Mesodermal cell (in vitro differentiated cells): ENCODE results near the gene PCGF3.
"Not testable (repeated sequence)": the region's sequence is repeated elsewhere in the genome, so short reads cannot be mapped to it uniquely, and the experiment has no call there.

ENCODE experiments used
- H3K27ac ChIP-seq: 2 replicates; pipeline ENCODE4 v1.7.0; 2013; ENCODE audit warnings: mild to moderate bottlenecking, low read depth, low read length, moderate library complexity; ENCODE audit not compliant: severe bottlenecking
- H3K36me3 ChIP-seq: 2 replicates; pipeline ENCODE4 v1.7.1; 2013; ENCODE audit warnings: mild to moderate bottlenecking, low read length, moderate library complexity; ENCODE audit not compliant: control insufficient read depth, insufficient read depth
- H3K4me1 ChIP-seq: one replicate; pipeline ENCODE4 v1.7.1; 2013; ENCODE audit warnings: mild to moderate bottlenecking, low read length; ENCODE audit not compliant: insufficient read depth, control insufficient read depth, poor library complexity, severe bottlenecking
- H3K4me3 ChIP-seq: 2 replicates; pipeline ENCODE4 v1.7.0; 2013; ENCODE audit warnings: low read length, control low read depth, mild to moderate bottlenecking; ENCODE audit not compliant: insufficient read depth, poor library complexity, severe bottlenecking; ENCODE audit errors: extremely low read depth
- H3K9me3 ChIP-seq: 2 replicates; pipeline ENCODE4 v1.7.1; 2013; ENCODE audit warnings: mild to moderate bottlenecking, low read length, moderate library complexity; ENCODE audit not compliant: control insufficient read depth
- WGBS, 2 experiments: methylation state at CpG; one replicate each; pipeline ENCODE4 v1.1.5; 2013; ENCODE audit warnings: missing lambda C conversion rate in 2 of 2; ENCODE audit not compliant: insufficient coverage in 2 of 2; 5-methylcytosine and 5-hydroxymethylcytosine counted together

Gene PCGF3

DNA sequence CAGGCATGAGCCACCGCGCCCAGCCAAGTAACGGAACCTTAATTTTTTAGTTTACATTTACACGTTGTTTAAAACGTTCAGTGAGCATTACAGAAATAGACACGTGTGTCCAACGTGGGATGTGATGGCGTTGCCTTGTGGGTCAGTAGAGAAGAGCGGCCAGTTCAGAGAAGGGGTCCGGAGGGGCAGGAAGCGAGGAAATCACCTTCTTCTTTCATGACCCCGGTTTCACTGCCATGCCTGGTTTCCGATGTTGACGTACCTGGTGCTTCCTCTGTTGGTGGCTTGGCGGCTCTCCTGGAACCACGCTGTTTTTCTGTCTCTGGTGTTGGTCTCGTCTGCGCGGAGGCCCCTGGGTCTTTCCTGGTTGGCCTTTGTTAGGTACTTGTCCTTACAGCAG is 42.8 kb downstream of the PCGF3 start:
- no peak overlapping the region for H3K27ac ChIP-seq
- no peaks in the 10 kb centered on the region for H3K4me1 ChIP-seq
- 97% methylated on average over 19 of the region's 19 CpGs for WGBS, 2 experiments
- peaks cover 65% of the 10 kb centered on the region for H3K36me3 ChIP-seq
- H3K9me3 ChIP-seq: no peaks in the 10 kb centered on the region
- H3K4me3 ChIP-seq: no peak overlapping the region

DNA sequence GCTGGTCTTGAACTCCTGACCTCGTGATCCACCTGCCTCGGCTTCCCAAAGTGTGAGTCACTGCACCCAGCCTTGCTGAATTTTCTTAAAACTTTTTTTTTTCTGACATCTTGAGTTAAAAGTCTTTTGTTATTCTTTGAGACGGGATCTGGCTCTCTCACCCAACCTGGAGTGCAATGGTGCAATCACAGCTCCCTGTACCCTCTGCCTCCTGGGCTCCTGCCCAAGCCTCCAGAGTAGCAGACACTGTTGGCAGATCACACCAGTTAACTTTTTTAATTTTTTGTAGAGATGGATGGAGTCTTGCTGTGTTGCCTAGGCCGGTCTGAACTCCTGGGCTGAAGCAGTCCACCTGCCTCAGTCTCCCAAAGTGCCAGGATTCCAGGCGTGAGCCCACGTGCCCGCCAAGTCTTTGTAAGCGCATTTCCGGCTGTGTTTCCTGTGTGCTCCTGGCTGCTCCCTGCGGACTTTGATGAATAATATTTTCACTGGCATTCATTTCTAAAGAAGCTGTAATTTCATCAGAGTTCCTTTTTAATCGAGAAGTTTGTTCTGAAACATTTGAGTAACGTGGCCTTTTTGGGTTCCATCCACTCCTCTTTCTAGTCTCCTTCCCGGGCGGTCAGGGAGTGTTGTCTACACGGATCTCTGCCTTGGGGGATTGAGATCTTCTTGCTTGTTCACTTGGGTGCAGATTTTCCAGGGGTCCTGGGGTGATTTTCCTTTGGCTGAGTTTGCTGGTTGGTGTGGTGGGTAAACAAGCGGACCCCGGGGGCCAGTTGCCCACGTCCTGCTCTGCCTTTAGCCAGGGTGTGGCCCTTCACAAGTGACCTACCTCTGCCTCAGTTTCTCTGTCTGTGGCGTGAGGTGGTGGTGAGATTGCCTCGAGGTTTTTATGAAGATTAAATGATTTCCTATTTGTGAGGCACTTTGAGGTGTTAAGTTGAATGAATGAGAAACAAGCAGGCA is 44.4 kb downstream of the PCGF3 start:
- Histone ChIP-seq H3K9me3 (no peaks in the 10 kb centered on the region), H3K4me3 (no peak overlapping the region), H3K36me3 (peaks cover 68% of the 10 kb centered on the region), H3K4me1 (no peaks in the 10 kb centered on the region), H3K27ac (no peak overlapping the region)
- 97 to 98% methylated on average over 13 to 18 of the region's 20 CpGs for WGBS, 2 experiments

DNA sequence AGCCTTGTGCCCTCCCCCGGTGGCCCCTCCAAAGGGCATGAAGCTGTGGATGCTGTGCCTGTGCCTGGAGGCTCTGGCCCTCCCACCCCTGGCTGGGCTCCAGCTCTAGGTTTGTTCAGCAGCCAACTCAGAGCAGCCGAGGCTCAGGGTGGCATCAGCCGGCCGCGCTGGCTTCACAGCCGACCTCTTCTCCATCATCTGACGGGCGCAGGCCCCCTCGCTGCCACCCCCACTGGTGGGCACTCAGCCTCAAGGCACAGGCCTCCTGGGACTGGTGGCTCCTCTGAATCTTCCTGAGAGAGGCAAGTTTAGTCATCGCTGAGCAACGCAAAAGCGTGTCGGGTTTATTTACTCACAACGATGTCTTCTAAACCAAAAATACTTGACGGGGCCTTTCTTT is 46.0 kb downstream of the PCGF3 start:
- peaks cover 84% of the 10 kb centered on the region for H3K36me3 ChIP-seq
- H3K4me3 ChIP-seq: no peak overlapping the region
- no peaks in the 10 kb centered on the region for H3K9me3 ChIP-seq
- 94 to 95% methylated on average over 13 to 15 of the region's 15 CpGs for WGBS, 2 experiments
- no peaks in the 10 kb centered on the region for H3K4me1 ChIP-seq
- no peak overlapping the region for H3K27ac ChIP-seq

DNA sequence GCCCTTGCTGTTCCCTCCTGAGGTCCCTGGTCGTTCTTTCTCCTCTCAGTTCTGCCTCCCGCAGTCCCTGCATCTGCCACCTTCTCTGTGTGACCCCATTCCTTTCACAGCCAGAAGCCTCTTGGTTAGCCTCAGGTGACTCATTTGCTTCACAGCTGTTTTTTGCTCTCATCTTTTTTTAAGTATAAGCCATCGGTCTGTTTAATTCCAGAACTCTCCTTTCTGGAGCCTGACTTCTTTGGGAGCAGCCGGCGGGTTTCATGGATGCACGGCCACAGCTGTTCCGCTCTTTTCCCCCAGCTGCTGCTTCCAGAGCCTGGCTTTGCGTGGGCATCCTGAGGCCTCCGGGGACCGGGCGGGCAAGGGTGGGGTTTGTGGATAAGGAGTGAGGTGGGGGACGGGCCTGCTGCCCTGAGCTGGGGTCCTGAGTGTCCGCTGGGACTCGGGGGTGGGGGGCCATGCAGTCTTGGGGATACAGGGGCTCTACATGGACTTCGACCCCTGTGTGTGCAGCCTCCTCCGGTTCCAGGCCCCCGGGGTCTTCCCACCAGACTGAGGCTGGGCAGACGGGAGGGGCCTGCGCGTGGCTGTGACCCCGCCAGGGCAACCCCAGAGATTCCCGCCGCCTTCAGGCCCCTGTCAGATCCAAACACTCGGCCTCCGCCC is 46.7 kb downstream of the PCGF3 start:
- no peaks in the 10 kb centered on the region for H3K4me1 ChIP-seq
- peaks cover 91% of the 10 kb centered on the region for H3K36me3 ChIP-seq
- no peak overlapping the region for H3K27ac ChIP-seq
- 94 to 96% methylated on average over 18 to 22 of the region's 25 CpGs for WGBS, 2 experiments
- no peaks in the 10 kb centered on the region for H3K9me3 ChIP-seq
- no peak overlapping the region for H3K4me3 ChIP-seq

DNA sequence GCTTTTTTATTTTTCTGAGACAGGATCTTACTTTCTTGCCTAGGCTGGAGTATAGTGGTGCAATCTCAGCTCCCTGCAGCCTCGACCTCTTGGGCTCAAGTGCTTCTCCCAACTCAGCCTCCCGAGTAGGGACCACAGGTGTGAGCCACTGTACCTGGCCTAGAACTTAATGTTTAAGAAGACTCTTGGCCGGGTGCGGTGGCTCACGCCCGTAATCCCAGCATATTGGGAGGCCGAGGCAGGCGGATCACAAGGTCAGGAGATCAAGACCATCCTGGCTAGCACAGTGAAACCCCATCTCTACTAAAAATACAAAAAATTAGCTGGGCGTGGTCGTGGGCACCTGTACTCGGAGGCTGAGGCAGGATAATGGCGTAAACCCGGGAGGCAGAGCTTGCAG is 47.6 kb downstream of the PCGF3 start:
- H3K9me3 ChIP-seq, H3K4me3 ChIP-seq, H3K27ac ChIP-seq, H3K4me1 ChIP-seq: not testable (repeated sequence)
- whole genome bisulfite sequencing, 2 experiments: 95 to 97% methylated on average over 11 of the region's 13 CpGs
- peaks cover 93% of the 10 kb centered on the region for H3K36me3 ChIP-seq

DNA sequence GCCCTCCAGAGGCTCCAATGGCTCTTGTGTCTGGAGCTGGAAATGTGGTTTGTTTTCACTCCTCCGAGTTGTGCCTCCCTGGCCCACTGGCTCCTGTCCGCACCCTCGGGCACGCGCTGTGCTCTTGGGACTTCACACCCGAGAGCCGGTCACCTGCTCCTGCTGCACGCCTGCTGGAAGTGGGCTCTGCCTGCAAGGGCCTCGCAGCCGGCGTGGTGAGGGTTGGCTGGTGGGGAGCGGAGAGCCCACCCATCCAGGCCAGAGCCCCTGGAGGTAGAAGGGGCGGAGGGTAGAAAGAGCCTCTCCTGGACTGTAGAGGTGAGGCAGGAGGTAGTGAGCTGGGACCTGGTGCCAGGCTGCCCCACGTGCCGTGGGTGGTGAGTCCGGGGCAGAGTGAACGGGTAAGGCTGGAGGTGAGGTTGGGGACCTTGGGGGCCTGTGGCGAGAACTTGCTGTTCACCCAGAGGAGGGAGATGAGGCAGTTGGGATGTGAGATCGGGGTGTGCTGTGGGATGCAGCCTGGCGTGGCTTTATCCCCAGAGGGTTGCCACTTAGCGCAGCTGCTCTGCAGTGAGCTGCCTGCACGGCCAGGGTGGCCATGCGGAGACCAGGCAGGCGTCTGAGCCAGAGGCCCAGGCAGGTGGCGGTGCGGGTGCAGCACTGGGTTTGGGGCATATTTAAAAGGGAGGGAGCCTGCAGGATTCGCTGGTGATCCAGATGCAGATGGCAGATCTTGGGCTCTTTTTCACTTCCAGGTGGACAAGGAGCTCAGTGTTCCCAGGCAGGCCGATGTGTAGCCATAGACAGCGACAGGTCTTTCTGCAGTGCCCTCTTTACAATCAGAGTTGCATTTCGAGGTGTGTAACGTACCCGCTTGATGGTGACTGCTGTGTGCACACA is 48.8 kb downstream of the PCGF3 start:
- no peak overlapping the region for H3K4me3 ChIP-seq
- no peak overlapping the region for H3K27ac ChIP-seq
- 93 to 94% methylated on average over 23 to 31 of the region's 32 CpGs for WGBS, 2 experiments
- peaks cover 85% of the 10 kb centered on the region for H3K36me3 ChIP-seq
- H3K4me1 ChIP-seq: no peaks in the 10 kb centered on the region
- H3K9me3 ChIP-seq: no peaks in the 10 kb centered on the region

DNA sequence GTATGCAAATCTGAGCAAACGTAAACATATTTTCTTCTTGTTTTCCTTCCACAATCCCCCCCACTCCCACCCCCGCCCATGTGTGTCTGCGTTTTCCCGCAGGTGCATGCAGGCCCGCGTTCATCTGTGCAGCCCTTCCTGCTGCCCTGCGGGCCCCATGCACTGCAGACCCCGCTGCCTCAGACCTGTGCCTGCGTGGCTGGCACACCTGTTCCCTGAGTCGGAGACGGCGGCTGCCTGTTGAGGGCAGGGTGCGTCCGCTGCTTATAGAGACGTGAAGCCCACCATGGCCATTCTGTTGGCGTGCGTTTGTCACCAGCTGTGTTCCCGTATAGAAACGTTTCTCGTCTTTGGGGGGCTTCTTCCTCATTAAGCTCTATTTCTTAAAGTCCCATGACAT is 51.5 kb downstream of the PCGF3 start:
- 96% methylated on average over 15 of the region's 20 CpGs for WGBS, 2 experiments
- Histone ChIP-seq H3K9me3 (no peaks in the 10 kb centered on the region), H3K4me1 (no peaks in the 10 kb centered on the region), H3K27ac (no peak overlapping the region), H3K4me3 (no peak overlapping the region), H3K36me3 (peaks cover 83% of the 10 kb centered on the region)

DNA sequence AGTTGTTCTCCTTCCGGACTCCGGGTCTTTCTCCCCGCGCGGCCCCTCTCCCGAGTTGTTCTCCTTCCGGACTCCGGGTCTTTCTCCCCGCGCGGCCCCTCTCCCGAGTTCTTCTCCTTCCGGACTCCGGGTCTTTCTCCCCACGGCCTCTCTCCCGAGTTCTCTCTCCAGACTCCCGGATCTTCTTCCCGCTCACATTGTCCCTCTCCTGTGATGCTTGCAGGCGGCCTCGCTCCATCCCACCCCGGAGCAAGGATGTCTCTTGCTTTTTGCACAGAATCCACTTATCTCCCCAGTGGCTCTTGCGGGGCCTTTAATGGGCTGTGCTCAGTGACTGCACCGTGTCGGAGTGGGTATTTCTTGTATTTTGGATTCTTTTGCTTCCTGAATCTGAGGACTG is 54.2 kb downstream of the PCGF3 start:
- H3K4me3 ChIP-seq, H3K9me3 ChIP-seq, H3K27ac ChIP-seq, H3K4me1 ChIP-seq: not testable (repeated sequence)
- H3K36me3 ChIP-seq: peaks cover 87% of the 10 kb centered on the region
- WGBS, 2 experiments: 87 to 95% methylated on average over 9 to 11 of the region's 24 CpGs

DNA sequence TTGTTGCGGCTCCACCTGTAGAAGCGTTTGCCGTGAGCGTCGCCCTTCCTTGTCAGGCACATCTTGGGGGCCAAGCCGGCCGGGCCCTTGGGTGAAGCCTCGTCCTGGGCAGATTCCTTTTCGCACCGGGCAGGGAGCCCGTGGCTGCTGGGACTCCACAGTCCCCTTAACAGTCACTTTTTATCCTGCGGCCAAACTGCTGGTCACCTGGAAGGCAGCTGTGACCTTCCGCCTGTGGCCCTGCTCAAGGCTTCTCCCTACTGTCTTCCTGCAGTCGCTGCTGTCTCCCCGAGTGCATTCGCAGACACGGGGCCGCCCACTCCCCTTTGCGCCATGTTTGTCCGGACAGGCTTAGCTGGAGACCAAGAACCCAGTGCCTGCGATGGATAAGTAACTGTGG is 55.0 kb downstream of the PCGF3 start:
- peaks cover 85% of the 10 kb centered on the region for H3K36me3 ChIP-seq
- no peak overlapping the region for H3K27ac ChIP-seq
- no peak overlapping the region for H3K4me3 ChIP-seq
- WGBS, 2 experiments: 96 to 98% methylated on average over 13 to 19 of the region's 21 CpGs
- H3K4me1 ChIP-seq: peaks cover 5% of the 10 kb centered on the region
- H3K9me3 ChIP-seq: no peaks in the 10 kb centered on the region

DNA sequence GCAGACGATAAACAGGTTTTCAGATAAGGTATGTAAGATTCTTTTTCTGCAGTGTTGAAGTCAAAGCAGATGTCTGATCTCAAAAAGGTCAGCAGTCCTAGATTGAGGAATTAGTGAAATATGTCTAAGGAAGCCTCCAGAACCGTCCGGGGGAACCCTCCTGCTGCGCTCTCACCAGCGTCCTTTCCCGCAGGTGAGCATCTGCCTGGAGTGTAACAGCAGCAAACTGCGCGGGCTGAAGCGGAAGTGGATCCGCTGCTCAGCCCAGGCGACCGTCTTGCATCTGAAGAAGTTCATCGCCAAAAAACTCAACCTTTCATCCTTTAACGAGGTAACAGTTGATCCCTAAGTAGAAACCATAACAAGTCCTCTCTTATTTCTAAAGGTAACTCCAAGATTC is 55.5 kb downstream of the PCGF3 start:
- peaks cover 9% of the 10 kb centered on the region for H3K4me1 ChIP-seq
- no peak overlapping the region for H3K4me3 ChIP-seq
- H3K36me3 ChIP-seq: peaks cover 85% of the 10 kb centered on the region
- H3K27ac ChIP-seq: no peak overlapping the region
- 94 to 100% methylated on average over 9 to 13 of the region's 14 CpGs for WGBS, 2 experiments
- no peaks in the 10 kb centered on the region for H3K9me3 ChIP-seq
